Left ventricle myocardium inferior (tissue), 1 donor: ENCODE data around the gene ITGA2. TPM values are rescaled to one million over a fixed set of nuclear protein-coding genes. Genes with fewer than 3 reads are reported as not detected.

Experiments used
- DNase-seq: peaks from one replicate; pipeline ENCODE4 v3.0.0-alpha.2; 2020
- H3K27ac ChIP-seq: fragments of 200-600 bp; replicated peaks from 2 replicates; pipeline ENCODE4 v1.8.0; 2021
- H3K27me3 ChIP-seq: fragments of 200-600 bp; 2 replicates; pipeline ENCODE4 v1.8.0; 2021; ENCODE audit warnings: low read depth
- H3K36me3 ChIP-seq: fragments of 200-600 bp; 2 replicates; pipeline ENCODE4 v1.8.0; 2021
- H3K4me1 ChIP-seq: fragments of 200-600 bp; 2 replicates; pipeline ENCODE4 v1.8.0; 2021
- H3K4me3 ChIP-seq: fragments of 200-600 bp; 2 replicates; pipeline ENCODE4 v1.8.0; 2021; ENCODE audit warnings: mild to moderate bottlenecking, moderate library complexity
- H3K9me3 ChIP-seq: fragments of 200-600 bp; replicated peaks from 2 replicates; pipeline ENCODE4 v1.8.0; 2021
- intact Hi-C: fragments of 100-400 bp; cut with micrococcal nuclease; formaldehyde crosslinking; loops from one replicate; pipeline ENCODE4 v1.11.0; 2022
- total RNA-seq: library from RNA; stranded (reverse); fragmentation: NEBNext Ultra II Directional; extraction: Animal tissue kit (Norgen Biotek cat#: 25700); gene quantifications from one replicate; pipeline ENCODE4 v1.2.1, GENCODE V29; 2021
- TF ChIP-seq, protein P1 (sequence below): fragments of 200-600 bp; IDR thresholded peaks from 2 replicates; pipeline ENCODE4 v1.8.0; 2021; ENCODE audit warnings: antibody characterized with exemption, mild to moderate bottlenecking, borderline replicate concordance
- donor health status: DM: no; HTN: yes; CAD: no; lungs with severe emphysema.

ITGA2 gene
- total RNA-seq, 1 donor from 2014 or later, result 0.80 TPM

DNA sequence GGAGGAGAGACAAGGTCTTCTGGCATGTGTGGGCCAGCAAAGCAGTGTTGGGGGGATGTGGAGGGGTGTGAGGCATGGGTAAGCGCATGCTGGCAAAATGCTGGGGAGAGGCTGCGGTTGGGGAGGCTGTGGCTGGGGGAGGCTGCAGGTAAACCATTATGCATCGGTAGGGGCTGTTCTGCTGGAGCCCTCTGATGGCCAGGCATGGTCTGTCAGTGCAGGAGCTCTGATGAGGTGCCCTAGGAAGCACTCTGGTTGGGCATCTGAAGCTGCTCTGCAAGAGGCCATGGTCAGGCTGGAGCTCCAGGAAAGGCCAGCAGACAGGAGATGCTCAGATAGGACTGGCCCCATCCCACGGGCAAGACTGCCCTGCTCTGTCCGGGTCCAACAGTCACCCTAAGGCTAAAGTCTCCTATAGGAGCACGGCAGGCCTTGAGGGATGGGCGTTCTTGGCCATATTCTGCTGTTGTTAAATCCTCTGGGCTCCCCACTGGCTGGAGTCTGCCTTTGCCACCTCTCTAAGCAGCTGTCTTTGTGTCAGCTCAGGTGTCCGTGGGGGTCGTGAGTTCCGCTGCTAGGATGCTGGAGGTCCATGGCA, 28.7 kb downstream of the ITGA2 start:
- Histone ChIP-seq H3K4me1 (no peaks in the 10 kb centered on the region), H3K9me3 (peaks cover 12% of the 10 kb centered on the region), H3K27me3 (no peaks in the 10 kb centered on the region), H3K4me3 (no peak overlapping the region), H3K27ac (no peak overlapping the region), H3K36me3 (no peaks in the 10 kb centered on the region)
- intact Hi-C loops, result no loop called here
- TF ChIP-seq, protein P1, sequence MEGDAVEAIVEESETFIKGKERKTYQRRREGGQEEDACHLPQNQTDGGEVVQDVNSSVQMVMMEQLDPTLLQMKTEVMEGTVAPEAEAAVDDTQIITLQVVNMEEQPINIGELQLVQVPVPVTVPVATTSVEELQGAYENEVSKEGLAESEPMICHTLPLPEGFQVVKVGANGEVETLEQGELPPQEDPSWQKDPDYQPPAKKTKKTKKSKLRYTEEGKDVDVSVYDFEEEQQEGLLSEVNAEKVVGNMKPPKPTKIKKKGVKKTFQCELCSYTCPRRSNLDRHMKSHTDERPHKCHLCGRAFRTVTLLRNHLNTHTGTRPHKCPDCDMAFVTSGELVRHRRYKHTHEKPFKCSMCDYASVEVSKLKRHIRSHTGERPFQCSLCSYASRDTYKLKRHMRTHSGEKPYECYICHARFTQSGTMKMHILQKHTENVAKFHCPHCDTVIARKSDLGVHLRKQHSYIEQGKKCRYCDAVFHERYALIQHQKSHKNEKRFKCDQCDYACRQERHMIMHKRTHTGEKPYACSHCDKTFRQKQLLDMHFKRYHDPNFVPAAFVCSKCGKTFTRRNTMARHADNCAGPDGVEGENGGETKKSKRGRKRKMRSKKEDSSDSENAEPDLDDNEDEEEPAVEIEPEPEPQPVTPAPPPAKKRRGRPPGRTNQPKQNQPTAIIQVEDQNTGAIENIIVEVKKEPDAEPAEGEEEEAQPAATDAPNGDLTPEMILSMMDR, result no peak
- no peak for DNase-seq

GRCh38 chr5:53019320-53019719, 30.2 kb downstream of the ITGA2 start:
- no peaks in the 10 kb centered on the region for H3K9me3 ChIP-seq
- H3K27ac ChIP-seq, result no peak overlapping the region
- intact Hi-C loops, result no loop called here
- H3K4me1 ChIP-seq, result no peaks in the 10 kb centered on the region
- no peaks in the 10 kb centered on the region for H3K27me3 ChIP-seq
- TF ChIP-seq, protein P1, result no peak
- no peaks in the 10 kb centered on the region for H3K36me3 ChIP-seq
- DNase-seq, result no peak
- H3K4me3 ChIP-seq, result no peak overlapping the region

DNA sequence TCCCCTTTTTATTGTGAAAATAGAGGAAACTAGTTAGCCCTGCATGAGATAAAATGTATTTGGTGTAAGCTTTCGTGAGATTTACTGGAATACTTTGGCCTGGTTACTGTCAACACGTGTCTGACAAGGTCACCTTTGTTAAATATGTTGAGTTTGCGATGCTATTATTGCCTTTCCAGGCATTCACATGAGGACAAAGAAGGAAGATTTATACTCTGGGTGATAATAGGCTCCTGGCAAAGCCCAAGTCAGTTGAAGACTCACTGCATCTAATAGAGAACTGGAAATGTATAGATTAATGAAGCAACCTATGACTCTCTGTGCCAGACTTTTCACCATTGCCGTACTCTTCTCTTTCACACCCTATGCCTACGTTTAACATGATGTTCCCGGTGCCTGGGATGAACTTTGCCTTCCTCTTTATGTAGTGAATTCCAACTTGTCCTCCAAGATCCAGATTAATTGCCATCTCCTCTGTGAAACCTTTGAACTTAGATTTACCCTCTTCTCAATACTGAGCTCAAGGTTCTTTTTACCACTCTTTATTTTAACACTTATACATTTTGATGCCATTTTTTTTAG, 33.9 kb downstream of the ITGA2 start:
- TF ChIP-seq, protein P1, result no peak
- Histone ChIP-seq H3K27me3 (no peaks in the 10 kb centered on the region), H3K4me3 (no peak overlapping the region), H3K4me1 (peaks cover 2% of the 10 kb centered on the region), H3K9me3 (no peaks in the 10 kb centered on the region), H3K36me3 (no peaks in the 10 kb centered on the region), H3K27ac (no peak overlapping the region)
- intact Hi-C loops, result no loop called here
- no peak for DNase-seq

GRCh38 chr5:53023969-53024368, 34.8 kb downstream of the ITGA2 start:
- Histone ChIP-seq H3K27me3 (no peaks in the 10 kb centered on the region), H3K4me1 (peaks cover 5% of the 10 kb centered on the region), H3K27ac (no peak overlapping the region), H3K9me3 (no peaks in the 10 kb centered on the region), H3K4me3 (no peak overlapping the region), H3K36me3 (no peaks in the 10 kb centered on the region)
- DNase-seq, result no peak
- TF ChIP-seq, protein P1, result no peak
- intact Hi-C loops, result no loop called here

DNA sequence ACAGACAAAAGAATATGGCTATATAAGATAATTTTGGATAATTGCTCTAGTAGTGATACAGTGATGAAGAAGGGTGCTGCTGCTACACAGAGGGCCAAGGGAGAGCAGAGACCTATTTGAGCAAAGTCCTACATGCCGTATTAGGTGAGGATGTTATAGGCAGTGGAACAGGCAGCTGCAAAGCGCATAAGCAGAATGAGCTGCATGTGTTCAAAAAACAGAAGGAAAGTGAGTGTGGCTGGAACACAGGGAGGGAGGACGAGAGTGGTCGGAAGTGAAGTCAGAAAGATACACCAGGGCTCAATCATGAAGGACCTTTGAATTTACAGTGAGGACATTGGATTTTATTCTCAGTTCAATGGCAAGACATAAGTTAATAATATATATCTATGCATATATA, 35.4 kb downstream of the ITGA2 start:
- TF ChIP-seq, protein P1, result no peak
- Histone ChIP-seq H3K27ac (no peak overlapping the region), H3K9me3 (no peaks in the 10 kb centered on the region), H3K4me3 (no peak overlapping the region), H3K36me3 (no peaks in the 10 kb centered on the region), H3K4me1 (peaks cover 5% of the 10 kb centered on the region), H3K27me3 (no peaks in the 10 kb centered on the region)
- no peak for DNase-seq
- intact Hi-C loops, result no loop called here
